Smooth muscle cell (in vitro differentiated cells): Measurements from ENCODE around the gene DUSP3. TPM values are rescaled to one million over a fixed set of nuclear protein-coding genes. Genes with fewer than 3 reads are reported as not detected.

Experiments
- DNase-seq: peaks from one replicate; lab custom pipeline; 2025; ENCODE audit not compliant: unreplicated experiment; lab: John Stamatoyannopoulos, UW
- H2AFZ ChIP-seq: fragments of 200-600 bp; sonication (generic); 2 replicates; pipeline ENCODE4 v1.6.0; 2016; ENCODE audit warnings: antibody characterized with exemption, low read depth, mild to moderate bottlenecking
- H3F3A ChIP-seq: fragments of 200-600 bp; sonication (generic); 2 replicates; pipeline ENCODE4 v1.6.0; 2017; ENCODE audit warnings: antibody characterized with exemption, low read depth
- H3K27ac ChIP-seq: fragments of 200-600 bp; sonication (generic); 2 replicates; pipeline ENCODE4 v1.5.1; 2016; ENCODE audit warnings: low read depth, mild to moderate bottlenecking
- H3K27me3 ChIP-seq: fragments of 200-600 bp; sonication (generic); 2 replicates; pipeline ENCODE4 v1.6.1; 2016; ENCODE audit warnings: low read depth, mild to moderate bottlenecking
- H3K36me3 ChIP-seq: fragments of 200-600 bp; sonication (generic); 2 replicates; pipeline ENCODE4 v1.5.1; 2016; ENCODE audit warnings: low read depth
- H3K4me1 ChIP-seq: fragments of 200-600 bp; sonication (generic); 2 replicates; pipeline ENCODE4 v1.5.1; 2016; ENCODE audit warnings: low read depth
- H3K4me2 ChIP-seq: fragments of 200-600 bp; sonication (generic); 2 replicates; pipeline ENCODE4 v1.6.0; 2016; ENCODE audit warnings: mild to moderate bottlenecking
- H3K4me3 ChIP-seq: fragments of 200-600 bp; sonication (generic); 2 replicates; pipeline ENCODE4 v1.5.1; 2016; ENCODE audit warnings: mild to moderate bottlenecking
- H3K79me2 ChIP-seq: fragments of 200-600 bp; sonication (generic); 2 replicates; pipeline ENCODE4 v1.6.0; 2016; ENCODE audit warnings: low read depth, mild to moderate bottlenecking
- H3K9ac ChIP-seq: fragments of 200-600 bp; sonication (generic); 2 replicates; pipeline ENCODE4 v1.6.0; 2016; ENCODE audit warnings: low read depth
- H3K9me3 ChIP-seq: fragments of 200-600 bp; sonication (generic); replicated peaks from 2 replicates; pipeline ENCODE4 v1.5.1; 2016; ENCODE audit warnings: low read depth
- H4K20me1 ChIP-seq: fragments of 200-600 bp; sonication (generic); 2 replicates; pipeline ENCODE4 v1.6.0; 2016; ENCODE audit warnings: low read depth
- WGBS: methylation state at CpG from one replicate; pipeline ENCODE4 v1.1.7; 2016; ENCODE audit warnings: low lambda C conversion rate; 5-methylcytosine and 5-hydroxymethylcytosine counted together
- polyA plus RNA-seq: library from polyadenylated mRNA; unstranded; fragments of >200 nt; fragmentation: Nextera tagmentation; extraction: Ambion mirVana; gene quantifications from 2 replicates; pipeline ENCODE4 v1.2.1, GENCODE V29; 2016
- total RNA-seq: library from RNA; depleted of rRNA; stranded (reverse); fragments of >200 nt; gene quantifications from 2 replicates; pipeline ENCODE4 v1.2.3, GENCODE V29; 2014
- TF ChIP-seq, protein P1 (sequence below): fragments of 200-600 bp; sonication (generic); IDR thresholded peaks from 2 replicates; pipeline ENCODE4 v1.5.1; 2017; ENCODE audit warnings: borderline replicate concordance, mild to moderate bottlenecking, antibody characterized with exemption; ENCODE audit not compliant: insufficient read depth, poor library complexity, severe bottlenecking

DUSP3 gene
- total and polyA plus RNA-seq, 2 experiments from 2014 or later: 25.6 to 34.4 TPM

GRCh38 chr17:43820759-43821158 lies 42.0 kb upstream of the DUSP3 start:
- Histone ChIP-seq H3K9me3 (no peaks in the 10 kb centered on the region), H4K20me1 (no peaks in the 10 kb centered on the region), H3K4me2 (no peak overlapping the region), H3K4me1 (no peaks in the 10 kb centered on the region), H3K27ac (no peak overlapping the region), H3K9ac (no peak overlapping the region), H3K4me3 (no peak overlapping the region), H3K27me3 (no peaks in the 10 kb centered on the region), H3K36me3 (no peaks in the 10 kb centered on the region), H3F3A (no peaks in the 10 kb centered on the region), H3K79me2 (no peaks in the 10 kb centered on the region), H2AFZ (no peak overlapping the region)
- 90% methylated on average over 14 of the region's 14 CpGs for WGBS
- no peak for DNase-seq
- TF ChIP-seq, protein P1, sequence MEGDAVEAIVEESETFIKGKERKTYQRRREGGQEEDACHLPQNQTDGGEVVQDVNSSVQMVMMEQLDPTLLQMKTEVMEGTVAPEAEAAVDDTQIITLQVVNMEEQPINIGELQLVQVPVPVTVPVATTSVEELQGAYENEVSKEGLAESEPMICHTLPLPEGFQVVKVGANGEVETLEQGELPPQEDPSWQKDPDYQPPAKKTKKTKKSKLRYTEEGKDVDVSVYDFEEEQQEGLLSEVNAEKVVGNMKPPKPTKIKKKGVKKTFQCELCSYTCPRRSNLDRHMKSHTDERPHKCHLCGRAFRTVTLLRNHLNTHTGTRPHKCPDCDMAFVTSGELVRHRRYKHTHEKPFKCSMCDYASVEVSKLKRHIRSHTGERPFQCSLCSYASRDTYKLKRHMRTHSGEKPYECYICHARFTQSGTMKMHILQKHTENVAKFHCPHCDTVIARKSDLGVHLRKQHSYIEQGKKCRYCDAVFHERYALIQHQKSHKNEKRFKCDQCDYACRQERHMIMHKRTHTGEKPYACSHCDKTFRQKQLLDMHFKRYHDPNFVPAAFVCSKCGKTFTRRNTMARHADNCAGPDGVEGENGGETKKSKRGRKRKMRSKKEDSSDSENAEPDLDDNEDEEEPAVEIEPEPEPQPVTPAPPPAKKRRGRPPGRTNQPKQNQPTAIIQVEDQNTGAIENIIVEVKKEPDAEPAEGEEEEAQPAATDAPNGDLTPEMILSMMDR: no peak

- Histone ChIP-seq H3K4me1 (no peaks in the 10 kb centered on the region), H3K9ac (no peak overlapping the region), H3K27ac (no peak overlapping the region), H3K79me2 (no peaks in the 10 kb centered on the region), H4K20me1 (no peaks in the 10 kb centered on the region), H2AFZ (no peak overlapping the region), H3K36me3 (no peaks in the 10 kb centered on the region), H3K27me3 (no peaks in the 10 kb centered on the region), H3K4me3 (no peak overlapping the region), H3K9me3 (no peaks in the 10 kb centered on the region), H3F3A (no peaks in the 10 kb centered on the region), H3K4me2 (no peak overlapping the region)
- no peak for DNase-seq
- TF ChIP-seq, protein P1: no peak
- 96% methylated on average over 5 of the region's 5 CpGs for WGBS
Observed at GRCh38 chr17:43818966-43819365, 40.2 kb upstream of the DUSP3 start.

GRCh38 chr17:43817826-43818225 lies 39.0 kb upstream of the DUSP3 start:
- Histone ChIP-seq H3K9ac (no peak overlapping the region), H3K9me3 (no peaks in the 10 kb centered on the region), H3K27me3 (no peaks in the 10 kb centered on the region), H3K4me3 (no peak overlapping the region), H3F3A (no peaks in the 10 kb centered on the region), H3K79me2 (no peaks in the 10 kb centered on the region), H4K20me1 (no peaks in the 10 kb centered on the region), H3K4me1 (no peaks in the 10 kb centered on the region), H3K27ac (no peak overlapping the region), H2AFZ (no peak overlapping the region), H3K36me3 (no peaks in the 10 kb centered on the region), H3K4me2 (no peak overlapping the region)
- TF ChIP-seq, protein P1: no peak
- no peak for DNase-seq
- WGBS: 99% methylated on average over 7 of the region's 9 CpGs

DNA sequence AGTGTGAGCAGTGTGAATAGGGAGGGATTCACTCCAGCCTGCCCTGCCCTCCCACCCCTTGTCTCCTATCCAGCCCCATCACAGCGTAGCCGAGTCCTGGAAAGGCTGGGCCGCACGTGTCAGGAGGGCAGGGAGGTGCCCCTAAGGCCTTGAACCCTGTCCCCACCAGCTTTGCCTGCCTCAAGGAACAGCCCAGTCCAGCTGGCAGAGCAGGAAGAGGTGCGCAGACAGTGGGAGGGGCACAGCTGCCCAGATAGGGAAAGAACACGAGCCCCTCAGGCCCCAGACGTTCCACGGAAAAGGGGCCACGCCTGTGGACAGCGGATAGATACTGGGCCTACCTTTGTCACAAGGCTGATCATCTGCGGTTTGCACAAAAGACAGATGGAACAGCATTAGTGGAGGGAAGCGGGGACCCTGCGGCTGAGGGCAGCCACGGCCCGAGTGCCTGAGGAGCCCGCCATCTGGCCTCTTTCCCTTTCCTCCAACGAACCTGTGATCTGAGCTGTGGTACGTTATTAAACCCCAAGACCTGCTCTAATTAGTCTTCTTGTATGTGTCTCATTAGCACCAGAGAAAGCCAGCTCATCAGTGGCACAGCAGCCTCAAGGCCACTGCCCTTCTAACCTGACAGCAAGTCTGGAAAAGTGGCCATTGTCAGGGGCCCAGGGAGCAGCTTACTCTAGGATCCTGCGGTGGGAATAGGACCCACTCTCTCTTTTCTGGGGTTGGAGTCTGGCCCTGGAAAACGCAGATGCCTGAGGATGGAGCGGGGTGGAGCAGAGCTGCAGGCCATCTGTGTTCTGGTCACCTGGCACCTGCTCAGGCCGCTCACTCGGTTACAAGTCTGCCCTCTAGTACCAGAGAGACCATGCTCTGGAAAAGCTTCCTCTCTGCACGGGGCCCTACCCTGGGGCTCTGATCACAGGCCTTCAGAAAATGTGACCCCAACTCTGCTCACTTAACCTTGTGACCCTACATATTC lies 37.9 kb upstream of the DUSP3 start:
- H3K79me2 ChIP-seq: no peaks in the 10 kb centered on the region
- WGBS: 95% methylated on average over 24 of the region's 24 CpGs
- no peak for DNase-seq

More for the DNA sequence above, 37.9 kb upstream of the DUSP3 start:
- H2AFZ ChIP-seq: no peak overlapping the region
- H4K20me1 ChIP-seq: no peaks in the 10 kb centered on the region
- no peaks in the 10 kb centered on the region for H3K27me3 ChIP-seq
- TF ChIP-seq, protein P1: no peak
- H3K4me2 ChIP-seq: no peak overlapping the region
- no peak overlapping the region for H3K27ac ChIP-seq
- no peak overlapping the region for H3K4me3 ChIP-seq
- H3K36me3 ChIP-seq: no peaks in the 10 kb centered on the region
- no peaks in the 10 kb centered on the region for H3F3A ChIP-seq
- H3K9ac ChIP-seq: no peak overlapping the region
- H3K4me1 ChIP-seq: no peaks in the 10 kb centered on the region
- no peaks in the 10 kb centered on the region for H3K9me3 ChIP-seq
